H1 (cell line): ENCODE results near the gene DLL3. TPM values are rescaled to one million over a fixed set of nuclear protein-coding genes. Genes with fewer than 3 reads are reported as not detected.

Experiments
- CTCF ChIA-PET: fragments of 300-600 bp; sonication (Branson Sonifier 250); formaldehyde crosslinking; loops from one replicate; lab custom pipeline; 2021; ENCODE audit not compliant: partially characterized antibody; lab: Charles Lee
- POLR2A ChIA-PET: fragments of 300-600 bp; sonication (Branson Sonifier 250); formaldehyde crosslinking; loops from one replicate; lab custom pipeline; 2021; ENCODE audit warnings: inconsistent platforms; ENCODE audit not compliant: partially characterized antibody; lab: Charles Lee
- DNase-seq, 2 experiments: peaks; one replicate each; pipeline versions ENCODE4 v3.0.0 to v3.0.0-alpha.2; 2010 to 2022; ENCODE audit warnings: low spot score in 2 of 2, low read depth in 1 of 2, mixed read lengths in 1 of 2
- FAIRE-seq: peaks from 2 replicates; lab custom pipeline; 2011; peaks lifted over from hg19 to GRCh38; lab: Jason Lieb, UNC
- H2AFZ ChIP-seq: 2 replicates; pipeline ENCODE4 v1.8.1; 2012; ENCODE audit warnings: low read length, inconsistent platforms
- H2AK5ac ChIP-seq: 2 replicates; pipeline ENCODE4 v1.6.1; 2013; ENCODE audit warnings: low read depth, low read length
- H2BK120ac ChIP-seq: replicated peaks from 2 replicates; pipeline ENCODE3; 2013; ENCODE audit warnings: low read depth, low read length, inconsistent platforms
- H2BK12ac ChIP-seq: 2 replicates; pipeline ENCODE4 v1.6.1; 2013; ENCODE audit warnings: low read depth, low read length
- H2BK15ac ChIP-seq: 2 replicates; pipeline ENCODE4 v1.6.1; 2013; ENCODE audit warnings: low read length
- H2BK20ac ChIP-seq: 2 replicates; pipeline ENCODE4 v1.6.1; 2013; ENCODE audit warnings: low read length
- H2BK5ac ChIP-seq: 2 replicates; pipeline ENCODE4 v1.6.1; 2013; ENCODE audit warnings: low read depth, low read length
- H3K14ac ChIP-seq: 2 replicates; pipeline ENCODE4 v1.6.1; 2013; ENCODE audit warnings: inconsistent platforms; ENCODE audit not compliant: insufficient read length
- H3K18ac ChIP-seq: 2 replicates; pipeline ENCODE4 v1.6.1; 2013; ENCODE audit warnings: low read length; ENCODE audit errors: extremely low read depth
- H3K23ac ChIP-seq: 2 replicates; pipeline ENCODE4 v1.6.1; 2013; ENCODE audit warnings: inconsistent platforms; ENCODE audit not compliant: insufficient read length
- H3K23me2 ChIP-seq: 2 replicates; pipeline ENCODE4 v1.6.1; 2013; ENCODE audit warnings: low read depth, low read length
- H3K27ac ChIP-seq: 2 replicates; pipeline ENCODE4 v1.6.1; 2011; ENCODE audit warnings: low read depth, low read length, inconsistent platforms
- H3K27me3 ChIP-seq, 4 experiments: replicated peaks in 1 of 4; 1 replicate in 1 of 4; 2 replicates in 3 of 4; pipeline versions ENCODE4 v1.6.1 to v1.8.1; 2011 to 2013; ENCODE audit warnings: low read length in 3 of 4, mild to moderate bottlenecking in 3 of 4, inconsistent platforms in 2 of 4, mixed read lengths in 2 of 4, moderate library complexity in 1 of 4; ENCODE audit not compliant: control insufficient read depth in 3 of 4, insufficient read depth in 3 of 4; ENCODE audit errors: extremely low read depth in 1 of 4
- H3K36me3 ChIP-seq, 4 experiments: 2 replicates each; pipeline versions ENCODE4 v1.6.1 to v1.8.1; 2011 to 2013; ENCODE audit warnings: mild to moderate bottlenecking in 4 of 4, low read length in 3 of 4, moderate library complexity in 2 of 4, control low read depth in 1 of 4, inconsistent platforms in 1 of 4; ENCODE audit not compliant: insufficient read depth in 4 of 4, control insufficient read depth in 2 of 4
- H3K4ac ChIP-seq: replicated peaks from 2 replicates; pipeline ENCODE3; 2013; ENCODE audit warnings: low read length, low read depth, mixed read lengths, inconsistent platforms; ENCODE audit not compliant: insufficient read length
- H3K4me1 ChIP-seq, 4 experiments: replicated peaks in 1 of 4; 1 replicate in 1 of 4; 2 replicates in 3 of 4; pipeline versions ENCODE4 v1.6.1 to v1.8.1; 2011 to 2013; ENCODE audit warnings: low read length in 3 of 4, inconsistent platforms in 2 of 4, mixed read lengths in 1 of 4; ENCODE audit not compliant: insufficient read depth in 4 of 4, control insufficient read depth in 3 of 4
- H3K4me2 ChIP-seq, 2 experiments: 2 replicates each; pipeline versions ENCODE4 v1.6.1 to v1.8.1; 2011 to 2013; ENCODE audit warnings: low read depth in 2 of 2, low read length in 2 of 2, control low read depth in 1 of 2, inconsistent platforms in 1 of 2, mild to moderate bottlenecking in 1 of 2; ENCODE audit not compliant: insufficient read depth in 1 of 2
- H3K4me3 ChIP-seq, 4 experiments: fragments of 200-600, 300-600 bp in 1 of 4; sonication (generic), shearing (Covaris generic), sonication (Bioruptor Twin) in 1 of 4; 2 replicates each; pipeline versions ENCODE4 v1.5.1 to v1.8.1; 2011 to 2016; ENCODE audit warnings: low read length in 4 of 4, low read depth in 3 of 4, control low read depth in 2 of 4, inconsistent platforms in 2 of 4, mild to moderate bottlenecking in 2 of 4, mixed read lengths in 1 of 4, moderate library complexity in 1 of 4; ENCODE audit not compliant: insufficient read depth in 2 of 4; ENCODE audit errors: extremely low read depth in 1 of 4
- H3K56ac ChIP-seq: replicated peaks from 2 replicates; pipeline ENCODE3; 2013; ENCODE audit warnings: low read depth, mild to moderate bottlenecking, mixed read lengths, low read length, inconsistent platforms; ENCODE audit not compliant: insufficient read length
- H3K79me1 ChIP-seq: 2 replicates; pipeline ENCODE4 v1.6.1; 2013; ENCODE audit warnings: low read depth, low read length, control low read depth
- H3K79me2 ChIP-seq, 2 experiments: 2 replicates each; pipeline versions ENCODE4 v1.6.1 to v1.8.1; 2012 to 2013; ENCODE audit warnings: low read length in 2 of 2, mild to moderate bottlenecking in 2 of 2, inconsistent platforms in 1 of 2; ENCODE audit not compliant: insufficient read depth in 2 of 2, control insufficient read depth in 1 of 2
- H3K9ac ChIP-seq, 4 experiments: replicated peaks in 1 of 4; 1 replicate in 1 of 4; 2 replicates in 3 of 4; pipeline versions ENCODE4 v1.6.1 to v1.8.1; 2011 to 2013; ENCODE audit warnings: low read depth in 3 of 4, low read length in 3 of 4, control low read depth in 2 of 4, mild to moderate bottlenecking in 2 of 4, moderate library complexity in 2 of 4, inconsistent platforms in 1 of 4; ENCODE audit errors: extremely low read depth in 1 of 4
- H3K9me3 ChIP-seq, 2 experiments: 2 replicates each; pipeline versions ENCODE4 v1.6.1 to v1.8.1; 2012 to 2013; ENCODE audit warnings: mild to moderate bottlenecking in 2 of 2, moderate library complexity in 2 of 2, control low read depth in 1 of 2, inconsistent platforms in 1 of 2, low read depth in 1 of 2, low read length in 1 of 2, mixed read lengths in 1 of 2; ENCODE audit not compliant: insufficient read depth in 2 of 2
- H4K20me1 ChIP-seq, 2 experiments: replicated peaks in 1 of 2; 2 replicates each; pipeline versions ENCODE3 to v1.8.1; 2011 to 2013; ENCODE audit warnings: inconsistent platforms in 2 of 2, low read length in 2 of 2, mild to moderate bottlenecking in 1 of 2; ENCODE audit not compliant: insufficient read depth in 2 of 2, control insufficient read depth in 1 of 2
- H4K5ac ChIP-seq: 2 replicates; pipeline ENCODE4 v1.6.1; 2013; ENCODE audit warnings: low read length, low read depth, mixed read lengths, inconsistent platforms; ENCODE audit not compliant: insufficient read length
- H4K8ac ChIP-seq: 2 replicates; pipeline ENCODE4 v1.8.0; 2013; ENCODE audit warnings: mild to moderate bottlenecking, moderate library complexity, low read length, inconsistent platforms; ENCODE audit not compliant: insufficient read depth; ENCODE audit errors: extremely low read depth
- H4K91ac ChIP-seq: replicated peaks from 2 replicates; pipeline ENCODE3; 2013; ENCODE audit warnings: low read length, mixed read lengths, inconsistent platforms; ENCODE audit not compliant: insufficient read length
- KDM5A ChIP-seq: fragments of 200-600 bp; IDR thresholded peaks from 2 replicates; pipeline ENCODE4 v1.7.1; 2012; ENCODE audit warnings: mild to moderate bottlenecking, low read length, inconsistent platforms, mixed read lengths
- MAFK ChIP-seq: IDR thresholded peaks from 2 replicates; pipeline ENCODE4 v1.6.1; 2012; ENCODE audit warnings: low read depth, mild to moderate bottlenecking, improper control_type of control experiment, low read length
- SAP30 ChIP-seq: fragments of 300-600 bp; sonication (generic); IDR thresholded peaks from 2 replicates; pipeline ENCODE4 v1.7.1; 2012; ENCODE audit warnings: low read length, moderate library complexity, mild to moderate bottlenecking, inconsistent platforms; ENCODE audit not compliant: insufficient read depth, insufficient replicate concordance
- ZNF274 ChIP-seq: IDR thresholded peaks from 2 replicates; pipeline ENCODE4 v1.7.0; 2012; ENCODE audit warnings: low read length, borderline replicate concordance; ENCODE audit errors: extremely low read depth
- WGBS, 2 experiments: shearing (Covaris generic) in 1 of 2; methylation state at CpG; one replicate each; pipeline versions ENCODE4 v1.1.6 to v1.1.7; 2013 to 2015; ENCODE audit warnings: low lambda C conversion rate in 2 of 2, mixed read lengths in 2 of 2, inconsistent platforms in 1 of 2, low coverage in 1 of 2, missing lambda C conversion rate in 1 of 2; ENCODE audit not compliant: insufficient replicate concordance in 2 of 2, insufficient coverage in 1 of 2, insufficient read length in 1 of 2; ENCODE audit errors: extremely low coverage in 1 of 2, missing lambda C conversion rate in 1 of 2; 5-methylcytosine and 5-hydroxymethylcytosine counted together
- polyA plus RNA-seq, 7 experiments: library from polyadenylated mRNA; depleted of rRNA in 3 of 7; stranded (reverse) in 5 of 7; unstranded in 2 of 7; fragments of >200 nt in 5 of 7; fragments of 200-250 nt in 2 of 7; gene quantifications; 1 replicate in 5 of 7; 2 replicates in 1 of 7; 4 replicates in 1 of 7; pipeline versions ENCODE4 v1.2.1 to v1.2.3, GENCODE V29; 2011 to 2013; ENCODE audit warnings: missing spikeins in 2 of 7, mixed read lengths in 2 of 7
- total RNA-seq: library from RNA; stranded (reverse); fragmentation: NEBNext Ultra II Directional; extraction: Animal tissue kit (Norgen Biotek cat#: 25700); gene quantifications from 2 replicates; pipeline ENCODE4 v1.2.1, GENCODE V29; 2021

DLL3 gene
- total and polyA plus RNA-seq, 2 of the 8 experiments (the other 6 are each of a cell fraction or from before 2014, with no cell fraction given) = 12.2 to 13.8 TPM

GRCh38 chr19:39467941-39468340 lies 30.8 kb upstream of the DLL3 start:
- H3K27me3 ChIP-seq = no peaks in the 10 kb centered on the region
- H3K27ac ChIP-seq = no peak overlapping the region
- H4K8ac ChIP-seq = no peak overlapping the region
- no peak overlapping the region for H2AK5ac ChIP-seq
- no peak overlapping the region for H4K91ac ChIP-seq
- no peak overlapping the region for H3K23ac ChIP-seq
- ChIA-PET CTCF (interaction anchor here (0.6 to 2.0 kb wide), 6 partner anchors 13 to 97 kb away, joined by 3 to 6 read pairs (median 4); partner anchors contain the start of gene EID2B), POLR2A (interaction anchor here (1.0 to 47.8 kb wide), 7 partner anchors 10 to 58 kb away, joined by 3 to 1154 read pairs (median 3); partner anchors contain the start of genes PLEKHG2, RPS16 and SUPT5H)
- WGBS, 2 experiments = 100% methylated on average over 7 of the region's 7 CpGs; no CpG with 5 or more reads in 1 of the 2 experiments
- H2BK15ac ChIP-seq = no peak overlapping the region
- peaks cover 14% of the 10 kb centered on the region for H3K79me1 ChIP-seq
- H3K79me2 ChIP-seq = no peaks in the 10 kb centered on the region
- H3K14ac ChIP-seq = no peak overlapping the region
- no peak overlapping the region for H3K18ac ChIP-seq
- H3K36me3 ChIP-seq = peaks cover 39 to 81% (median 66%) of the 10 kb centered on the region in 4 experiments
- H3K4me1 ChIP-seq = no peaks in the 10 kb centered on the region; a peak in 1 of 7 replicates
- TF ChIP-seq ZNF274 (no peak), SAP30 (no peak), KDM5A (no peak), MAFK (no peak)
- H3K56ac ChIP-seq = no peak overlapping the region
- no peak overlapping the region for H3K4ac ChIP-seq
- H2AFZ ChIP-seq = no peak overlapping the region
- no peak overlapping the region for H3K4me3 ChIP-seq
- no peak overlapping the region for H2BK5ac ChIP-seq
- FAIRE-seq (no peak), DNase-seq (no peak)
- 0 out of 2 replicates have a peak, but pooled peaks cover 1% of the 10 kb centered on the region for H3K23me2 ChIP-seq
- H4K5ac ChIP-seq = no peak overlapping the region
- no peak overlapping the region for H3K4me2 ChIP-seq
- H4K20me1 ChIP-seq = peaks cover 0 to 25% of the 10 kb centered on the region in 2 experiments
- no peaks in the 10 kb centered on the region for H3K9me3 ChIP-seq
- H3K9ac ChIP-seq = no peak overlapping the region
- H2BK20ac ChIP-seq = no peak overlapping the region
- H2BK120ac ChIP-seq = no peak overlapping the region
- H2BK12ac ChIP-seq = no peak overlapping the region
